Measurements from ENCODE around the gene SERGEF. TPM values are rescaled to one million over a fixed set of nuclear protein-coding genes. Genes with fewer than 3 reads are reported as not detected.

SERGEF gene
- 10.3 and 11.6 TPM in 2 replicates for total RNA-seq

GRCh38 chr11:18012906-18013781 lies at the start of gene SERGEF:
Gene SERGEF, minus strand, starts transcription at chr11:18013047. Its CDS starts 37 bp downstream, at chr11:18013010.

DNA sequence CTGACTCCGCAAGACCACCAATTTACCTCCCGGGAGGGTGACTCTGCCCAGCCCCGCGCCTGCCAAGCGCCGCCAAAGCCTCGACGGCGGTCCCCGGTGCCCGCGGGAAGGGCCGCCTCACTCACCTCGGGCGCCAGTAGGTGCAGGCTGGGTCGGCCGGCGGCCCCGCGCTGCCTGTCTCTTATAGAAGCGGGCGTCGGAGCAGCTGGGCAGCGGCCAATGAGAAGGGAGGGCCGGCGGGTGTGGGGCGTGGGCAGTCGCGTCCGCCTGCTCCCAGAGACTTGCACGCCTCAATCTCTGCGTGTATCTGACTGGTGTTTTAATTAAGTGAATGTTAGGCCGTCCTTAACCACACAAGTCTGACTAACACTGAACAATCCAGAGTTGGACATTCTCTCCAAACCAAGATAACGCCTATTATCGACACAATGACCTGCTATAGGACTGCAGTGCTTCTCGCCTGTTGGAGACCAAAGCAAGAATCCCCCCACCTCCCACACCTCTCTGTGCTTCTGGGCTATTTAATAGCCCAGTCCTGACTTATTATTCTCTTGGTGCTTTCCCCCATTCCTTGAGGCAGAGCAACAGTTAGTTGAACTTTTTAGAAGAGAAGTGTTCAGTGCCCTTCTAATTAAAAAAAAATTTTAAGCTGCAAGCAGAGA lies 33.4 kb upstream of the SERGEF start, which contains the start of gene TPH1:
Gene TPH1, minus strand, starts transcription at position 154 of the 662 bp plus-strand sequence. CDS start 5,507 bp downstream, outside the sequence.

Other genes starting within 250 kb of the SERGEF start
- not detected in 2 replicates for gene TPH1, start 33.2 kb upstream of the SERGEF start, total RNA-seq
- gene SAAL1, start 93.0 kb upstream of the SERGEF start, total RNA-seq, result 18.8 and 20.4 TPM in 2 replicates
- gene MRGPRX3, start 119.5 kb upstream of the SERGEF start, total RNA-seq, result not detected in 2 replicates
- not detected in 2 replicates for gene MRGPRX4, start 159.8 kb upstream of the SERGEF start, total RNA-seq
- gene SAA4, start 223.8 kb upstream of the SERGEF start, total RNA-seq, result not detected in 2 replicates
- not detected in 2 replicates for gene SAA2, start 235.6 kb upstream of the SERGEF start, total RNA-seq